ENCODE measurements around the gene EIF4EBP2. TPM values are rescaled to one million over a fixed set of nuclear protein-coding genes. Genes with fewer than 3 reads are reported as not detected.

EIF4EBP2 gene
- total RNA-seq, 1 donor from 2014 or later, result 88.2 TPM

- DNase-seq (ENCODE audit: low spot score), result no peak
Measured at GRCh38 chr10:70432561-70433263, 28.8 kb downstream of the EIF4EBP2 start.

GRCh38 chr10:70433581-70434280 is 29.8 kb downstream of the EIF4EBP2 start:
- no peak for DNase-seq (ENCODE audit: low spot score)

GRCh38 chr10:70435241-70436085 is 31.5 kb downstream of the EIF4EBP2 start:
- DNase-seq (ENCODE audit: low spot score), result no peak

- no peak for DNase-seq (ENCODE audit: low spot score)
Measured at GRCh38 chr10:70437721-70438120, 33.8 kb downstream of the EIF4EBP2 start.

- DNase-seq (ENCODE audit: low spot score), result no peak
Measured at GRCh38 chr10:70440296-70441160, 36.6 kb downstream of the EIF4EBP2 start.

GRCh38 chr10:70441161-70441894 is 37.4 kb downstream of the EIF4EBP2 start, which contains the start of gene NODAL:
NODAL (minus strand) TSS chr10:70441681; CDS start chr10:70441667, 14 bp downstream.
- no peak for DNase-seq (ENCODE audit: low spot score)

- no peak for DNase-seq (ENCODE audit: low spot score)
Measured at GRCh38 chr10:70441895-70442309, 38.0 kb downstream of the EIF4EBP2 start.

- no peak for DNase-seq (ENCODE audit: low spot score)
Measured at GRCh38 chr10:70442332-70442988, 38.5 kb downstream of the EIF4EBP2 start.

- no peak for DNase-seq (ENCODE audit: low spot score)
Measured at GRCh38 chr10:70444744-70445143, 40.8 kb downstream of the EIF4EBP2 start.

GRCh38 chr10:70445718-70446657 is 42.0 kb downstream of the EIF4EBP2 start:
- peak; percentile 53 for DNase-seq (ENCODE audit: low spot score)

GRCh38 chr10:70448236-70448635 is 44.3 kb downstream of the EIF4EBP2 start:
- no peak for DNase-seq (ENCODE audit: low spot score)

GRCh38 chr10:70455213-70455630 is 51.3 kb downstream of the EIF4EBP2 start:
- DNase-seq (ENCODE audit: low spot score), result no peak

- DNase-seq (ENCODE audit: low spot score), result no peak
Measured at GRCh38 chr10:70456164-70456563, 52.2 kb downstream of the EIF4EBP2 start.

GRCh38 chr10:70457759-70458305 is 53.9 kb downstream of the EIF4EBP2 start:
- no peak for DNase-seq (ENCODE audit: low spot score)

- DNase-seq (ENCODE audit: low spot score), result peak; percentile 51
Measured at GRCh38 chr10:70458329-70459060, 54.5 kb downstream of the EIF4EBP2 start.

GRCh38 chr10:70459061-70459773 is 55.3 kb downstream of the EIF4EBP2 start:
- no peak for DNase-seq (ENCODE audit: low spot score)

All from mucosa of gallbladder (tissue), 1 donor.